Hepatocyte (in vitro differentiated cells): ENCODE results near the gene TEX22. TPM values are rescaled to one million over a fixed set of nuclear protein-coding genes. Genes with fewer than 3 reads are reported as not detected.
A peak's percentile ranks its signal among the peaks of the same experiment; 100 is the strongest.

Source experiments
- DNase-seq: peaks from one replicate; pipeline ENCODE4 v3.0.0-alpha.2; 2016; ENCODE audit warnings: low spot score
- H2AFZ ChIP-seq: fragments of 200-600 bp; sonication (generic); 2 replicates; pipeline ENCODE4 v1.6.0; 2016; ENCODE audit warnings: antibody characterized with exemption, mild to moderate bottlenecking
- H3K27ac ChIP-seq: fragments of 200-600 bp; sonication (generic); 2 replicates; pipeline ENCODE4 v1.5.1; 2016; ENCODE audit warnings: mild to moderate bottlenecking
- H3K27me3 ChIP-seq: fragments of 200-600 bp; sonication (generic); 2 replicates; pipeline ENCODE4 v1.6.1; 2016
- H3K36me3 ChIP-seq: fragments of 200-600 bp; sonication (generic); replicated peaks from 2 replicates; pipeline ENCODE4 v1.5.1; 2016; ENCODE audit warnings: low read depth; ENCODE audit not compliant: insufficient read depth
- H3K4me1 ChIP-seq: fragments of 200-600 bp; sonication (generic); 2 replicates; pipeline ENCODE4 v1.5.1; 2016; ENCODE audit warnings: mild to moderate bottlenecking, moderate library complexity; ENCODE audit not compliant: insufficient read depth
- H3K4me2 ChIP-seq: fragments of 200-600 bp; sonication (generic); 2 replicates; pipeline ENCODE4 v1.6.0; 2016
- H3K4me3 ChIP-seq: fragments of 200-600 bp; sonication (generic); 2 replicates; pipeline ENCODE4 v1.5.1; 2016; ENCODE audit warnings: mild to moderate bottlenecking
- H3K79me2 ChIP-seq: fragments of 200-600 bp; sonication (generic); 2 replicates; pipeline ENCODE4 v1.6.0; 2017; ENCODE audit warnings: mild to moderate bottlenecking
- H3K9me2 ChIP-seq: fragments of 200-600 bp; sonication (generic); replicated peaks from 2 replicates; pipeline ENCODE4 v1.6.0; 2017; ENCODE audit warnings: mild to moderate bottlenecking; ENCODE audit not compliant: insufficient read depth
- H3K9me3 ChIP-seq: fragments of 200-600 bp; sonication (generic); 2 replicates; pipeline ENCODE4 v1.5.1; 2016; ENCODE audit warnings: low read depth, mild to moderate bottlenecking
- H4K20me1 ChIP-seq: fragments of 200-600 bp; sonication (generic); 2 replicates; pipeline ENCODE4 v1.6.0; 2016; ENCODE audit warnings: mild to moderate bottlenecking; ENCODE audit not compliant: insufficient read depth, poor library complexity, severe bottlenecking
- EZH2 ChIP-seq: fragments of 200-600 bp; sonication (generic); IDR thresholded peaks from 2 replicates; pipeline ENCODE4 v1.6.1; 2016; ENCODE audit warnings: antibody characterized with exemption, mild to moderate bottlenecking, borderline replicate concordance
- EZH2phosphoT487 ChIP-seq: fragments of 200-600 bp; sonication (generic); IDR thresholded peaks from one replicate; pipeline ENCODE4 v1.6.1; 2018; ENCODE audit warnings: antibody characterized with exemption, mild to moderate bottlenecking, low read depth, moderate library complexity; ENCODE audit not compliant: unreplicated experiment, severe bottlenecking
- WGBS: methylation state at CpG from one replicate; pipeline ENCODE4 v1.1.6; 2016; ENCODE audit warnings: low lambda C conversion rate; ENCODE audit errors: missing lambda C conversion rate; 5-methylcytosine and 5-hydroxymethylcytosine counted together
- polyA plus RNA-seq: library from polyadenylated mRNA; unstranded; fragments of >200 nt; fragmentation: Nextera tagmentation; extraction: Ambion mirVana; gene quantifications from 2 replicates; pipeline ENCODE4 v1.2.1, GENCODE V29; 2016
- total RNA-seq: library from RNA; depleted of rRNA; stranded (reverse); fragments of >200 nt; gene quantifications from 2 replicates; pipeline ENCODE4 v1.2.3, GENCODE V29; 2014
- TF ChIP-seq, protein P1 (sequence below): fragments of 200-600 bp; sonication (generic); IDR thresholded peaks from 2 replicates; pipeline ENCODE4 v1.5.1; 2016; ENCODE audit warnings: antibody characterized with exemption, mild to moderate bottlenecking; ENCODE audit not compliant: poor library complexity

Gene TEX22
- total and polyA plus RNA-seq, 2 experiments from 2014 or later: 0.76 TPM; not detected in 1

DNA sequence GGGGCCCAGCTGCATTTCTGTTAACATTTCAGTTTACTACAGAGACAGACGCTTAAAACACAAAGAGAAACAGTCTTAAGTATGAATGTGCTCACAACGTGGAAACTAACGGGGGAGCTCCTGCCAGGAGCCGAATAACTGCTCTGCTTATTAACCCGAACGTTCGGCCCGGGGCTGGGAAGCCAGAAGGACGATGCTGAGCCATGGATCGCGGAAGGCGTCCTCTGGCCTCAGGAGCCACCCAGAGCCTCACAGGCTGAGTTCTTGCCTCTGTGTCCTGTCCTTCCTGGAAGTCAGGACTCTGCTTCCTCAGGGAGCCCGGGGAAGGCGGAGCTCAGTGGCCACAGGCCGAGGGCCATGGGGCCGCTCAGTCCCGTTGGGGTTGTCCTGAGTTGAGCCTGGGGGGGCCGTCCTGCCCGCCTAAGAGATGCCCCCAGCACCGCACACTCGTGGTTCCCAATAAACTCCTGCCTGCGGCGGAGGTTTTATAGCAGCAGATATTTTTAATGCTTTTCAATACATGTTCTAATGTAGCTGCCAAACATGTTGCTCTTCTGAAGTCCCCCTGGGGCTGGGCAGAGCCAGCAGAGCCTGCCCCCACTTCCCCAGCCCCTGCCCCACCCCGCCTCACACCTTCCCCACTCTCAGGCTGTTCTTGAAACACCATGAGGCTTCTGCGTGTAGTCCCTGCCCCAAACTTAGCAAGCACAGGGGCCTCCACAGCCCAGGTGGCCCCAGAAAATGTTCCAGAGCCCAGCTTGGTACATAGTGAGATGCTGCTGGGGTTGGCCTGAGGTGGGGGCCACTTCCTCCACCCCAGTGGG is 3.4 kb upstream of the TEX22 start:
- Histone ChIP-seq H3K4me2 (no peak overlapping the region), H2AFZ (no peak overlapping the region), H3K27ac (no peak overlapping the region), H3K79me2 (peaks cover 10% of the 10 kb centered on the region), H3K9me2 (no peaks in the 10 kb centered on the region), H3K9me3 (no peaks in the 10 kb centered on the region), H3K4me3 (no peak overlapping the region), H3K4me1 (peaks cover 14% of the 10 kb centered on the region), H4K20me1 (no peaks in the 10 kb centered on the region), H3K36me3 (no peaks in the 10 kb centered on the region), H3K27me3 (no peaks in the 10 kb centered on the region)
- no peak for DNase-seq
- WGBS: 93% methylated on average over 24 of the region's 25 CpGs
- TF ChIP-seq EZH2 (no peak), EZH2phosphoT487 (no peak)
- TF ChIP-seq, protein P1, sequence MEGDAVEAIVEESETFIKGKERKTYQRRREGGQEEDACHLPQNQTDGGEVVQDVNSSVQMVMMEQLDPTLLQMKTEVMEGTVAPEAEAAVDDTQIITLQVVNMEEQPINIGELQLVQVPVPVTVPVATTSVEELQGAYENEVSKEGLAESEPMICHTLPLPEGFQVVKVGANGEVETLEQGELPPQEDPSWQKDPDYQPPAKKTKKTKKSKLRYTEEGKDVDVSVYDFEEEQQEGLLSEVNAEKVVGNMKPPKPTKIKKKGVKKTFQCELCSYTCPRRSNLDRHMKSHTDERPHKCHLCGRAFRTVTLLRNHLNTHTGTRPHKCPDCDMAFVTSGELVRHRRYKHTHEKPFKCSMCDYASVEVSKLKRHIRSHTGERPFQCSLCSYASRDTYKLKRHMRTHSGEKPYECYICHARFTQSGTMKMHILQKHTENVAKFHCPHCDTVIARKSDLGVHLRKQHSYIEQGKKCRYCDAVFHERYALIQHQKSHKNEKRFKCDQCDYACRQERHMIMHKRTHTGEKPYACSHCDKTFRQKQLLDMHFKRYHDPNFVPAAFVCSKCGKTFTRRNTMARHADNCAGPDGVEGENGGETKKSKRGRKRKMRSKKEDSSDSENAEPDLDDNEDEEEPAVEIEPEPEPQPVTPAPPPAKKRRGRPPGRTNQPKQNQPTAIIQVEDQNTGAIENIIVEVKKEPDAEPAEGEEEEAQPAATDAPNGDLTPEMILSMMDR: no peak

- H3K9me2 ChIP-seq: no peaks in the 10 kb centered on the region
- peaks cover 10% of the 10 kb centered on the region for H3K79me2 ChIP-seq
- no peaks in the 10 kb centered on the region for H4K20me1 ChIP-seq
- no peaks in the 10 kb centered on the region for H3K27me3 ChIP-seq
- WGBS: 98% methylated on average over 7 of the region's 8 CpGs
- H3K27ac ChIP-seq: no peak overlapping the region
- H3K36me3 ChIP-seq: no peaks in the 10 kb centered on the region
- H3K9me3 ChIP-seq: no peaks in the 10 kb centered on the region
- DNase-seq: no peak
- TF ChIP-seq, protein P1: no peak
- TF ChIP-seq EZH2: no peak
- no peak for TF ChIP-seq EZH2phosphoT487
- H2AFZ ChIP-seq: no peak overlapping the region
- no peak overlapping the region for H3K4me3 ChIP-seq
- peaks cover 14% of the 10 kb centered on the region for H3K4me1 ChIP-seq
- no peak overlapping the region for H3K4me2 ChIP-seq
Observed at GRCh38 chr14:105395538-105395854, 2.8 kb upstream of the TEX22 start.

- H4K20me1 ChIP-seq: no peaks in the 10 kb centered on the region
Observed at GRCh38 chr14:105397350-105397931, 897 bp upstream of the TEX22 start.

More at GRCh38 chr14:105397350-105397931, 897 bp upstream of the TEX22 start:
- Histone ChIP-seq H3K79me2 (peaks cover 10% of the 10 kb centered on the region), H3K27ac (peak overlapping the region; percentile 80), H3K4me1 (peaks cover 14% of the 10 kb centered on the region), H3K36me3 (peaks cover 3% of the 10 kb centered on the region), H3K9me2 (no peaks in the 10 kb centered on the region), H3K9me3 (no peaks in the 10 kb centered on the region), H3K4me2 (peak overlapping the region; percentile 99), H3K4me3 (no peak overlapping the region), H3K27me3 (no peaks in the 10 kb centered on the region), H2AFZ (peak overlapping the region; percentile 90)
- WGBS: 93% methylated on average over 13 of the region's 13 CpGs
- no peak for DNase-seq
- TF ChIP-seq, protein P1: no peak
- TF ChIP-seq EZH2phosphoT487 (no peak), EZH2 (no peak)
